Central memory CD8-positive, alpha-beta T cell (primary cell): ENCODE results near the gene CFI.

Source experiments
- ATAC-seq: fragments of 150-1000 bp; cut with Tn5 transposase; replicated peaks from 2 replicates; pipeline ENCODE4 v1.10.0; 2022; ENCODE audit warnings: mild to moderate bottlenecking, moderate FRiP score, moderate number of reproducible peaks; ENCODE audit not compliant: poor library complexity, severe bottlenecking; ENCODE audit errors: extremely low read depth
- DNase-seq, 2 donors: peaks; one replicate each; pipeline ENCODE4 v3.0.0; 2021; ENCODE audit warnings: low spot score in 2 of 2
- H3K27ac Mint-ChIP-seq: one replicate; pipeline ENCODE4 v1.8.0; 2022; ENCODE audit warnings: low read depth, mild to moderate bottlenecking, moderate library complexity, mixed read lengths
- H3K27me3 Mint-ChIP-seq: one replicate; pipeline ENCODE4 v1.8.0; 2022; ENCODE audit warnings: mixed read lengths
- H3K36me3 Mint-ChIP-seq: one replicate; pipeline ENCODE4 v1.8.0; 2022; ENCODE audit warnings: mild to moderate bottlenecking, moderate library complexity, mixed read lengths; ENCODE audit not compliant: insufficient read depth
- H3K4me1 Mint-ChIP-seq: one replicate; pipeline ENCODE4 v1.8.0; 2022; ENCODE audit warnings: mixed read lengths
- H3K4me3 Mint-ChIP-seq: one replicate; pipeline ENCODE4 v1.8.0; 2022; ENCODE audit warnings: mild to moderate bottlenecking, moderate library complexity, mixed read lengths
- H3K9me3 Mint-ChIP-seq: one replicate; pipeline ENCODE4 v1.8.0; 2022; ENCODE audit warnings: mixed read lengths

Gene CFI

GRCh38 chr4:109764789-109765402, 36.9 kb downstream of the CFI start:
- Mint-ChIP-seq H3K27me3 (peaks cover 51% of the 10 kb centered on the region), H3K4me3 (no peak overlapping the region), H3K4me1 (no peaks in the 10 kb centered on the region), H3K9me3 (no peaks in the 10 kb centered on the region), H3K36me3 (no peaks in the 10 kb centered on the region), H3K27ac (no peak overlapping the region)
- no peak for DNase-seq
- no peak for ATAC-seq

- H3K36me3 Mint-ChIP-seq, result no peaks in the 10 kb centered on the region
- H3K27me3 Mint-ChIP-seq, result peaks cover 46% of the 10 kb centered on the region
- H3K4me1 Mint-ChIP-seq, result no peaks in the 10 kb centered on the region
- no peak overlapping the region for H3K27ac Mint-ChIP-seq
- H3K4me3 Mint-ChIP-seq, result no peak overlapping the region
- no peak for DNase-seq
- H3K9me3 Mint-ChIP-seq, result no peaks in the 10 kb centered on the region
- no peak for ATAC-seq
Observed at GRCh38 chr4:109764376-109764775, 37.4 kb downstream of the CFI start.

DNA sequence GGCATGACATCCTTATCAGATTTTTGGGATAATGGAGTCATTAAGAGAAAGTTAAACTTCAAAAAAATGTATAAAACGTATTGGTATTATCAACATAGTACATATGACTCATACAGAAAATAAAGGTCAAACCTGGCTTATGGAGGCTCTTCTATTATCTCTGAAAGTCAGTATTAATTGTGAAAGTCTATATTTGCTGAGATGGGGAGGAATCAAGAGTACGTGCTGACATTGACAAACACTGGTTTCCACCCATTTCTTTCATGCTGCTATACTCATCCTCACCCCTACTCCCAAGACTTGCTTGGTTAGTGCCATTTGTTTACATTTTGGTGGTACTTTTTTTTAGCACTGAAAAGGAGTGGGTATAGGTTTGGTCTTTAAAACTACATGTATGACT, 41.1 kb downstream of the CFI start:
- DNase-seq (no peak), ATAC-seq (no peak)
- Mint-ChIP-seq H3K4me1 (no peaks in the 10 kb centered on the region), H3K27me3 (peaks cover 33% of the 10 kb centered on the region), H3K36me3 (no peaks in the 10 kb centered on the region), H3K9me3 (no peaks in the 10 kb centered on the region), H3K27ac (no peak overlapping the region), H3K4me3 (no peak overlapping the region)

DNA sequence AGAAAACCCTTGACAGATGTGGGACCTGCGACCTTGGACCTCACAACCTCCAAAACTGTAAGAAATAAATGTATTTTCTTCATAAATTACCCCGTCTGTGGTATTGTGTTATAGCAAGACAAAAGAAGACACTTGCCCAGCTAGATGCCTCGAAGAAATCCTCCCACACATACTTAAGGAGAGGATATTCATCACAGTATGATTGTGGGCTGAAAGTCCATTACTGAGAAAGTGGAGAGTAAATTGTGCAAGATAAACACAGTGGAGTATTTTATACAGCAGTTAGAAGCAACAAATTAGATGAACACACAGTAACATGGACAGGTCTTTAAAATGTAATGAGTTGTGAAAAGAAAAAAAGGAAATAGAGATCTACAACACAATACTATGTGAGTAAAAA, 46.1 kb downstream of the CFI start:
- Mint-ChIP-seq H3K4me1 (no peaks in the 10 kb centered on the region), H3K27ac (no peak overlapping the region), H3K27me3 (no peaks in the 10 kb centered on the region), H3K36me3 (no peaks in the 10 kb centered on the region), H3K9me3 (no peaks in the 10 kb centered on the region), H3K4me3 (no peak overlapping the region)
- ATAC-seq (no peak), DNase-seq (no peak)

DNA sequence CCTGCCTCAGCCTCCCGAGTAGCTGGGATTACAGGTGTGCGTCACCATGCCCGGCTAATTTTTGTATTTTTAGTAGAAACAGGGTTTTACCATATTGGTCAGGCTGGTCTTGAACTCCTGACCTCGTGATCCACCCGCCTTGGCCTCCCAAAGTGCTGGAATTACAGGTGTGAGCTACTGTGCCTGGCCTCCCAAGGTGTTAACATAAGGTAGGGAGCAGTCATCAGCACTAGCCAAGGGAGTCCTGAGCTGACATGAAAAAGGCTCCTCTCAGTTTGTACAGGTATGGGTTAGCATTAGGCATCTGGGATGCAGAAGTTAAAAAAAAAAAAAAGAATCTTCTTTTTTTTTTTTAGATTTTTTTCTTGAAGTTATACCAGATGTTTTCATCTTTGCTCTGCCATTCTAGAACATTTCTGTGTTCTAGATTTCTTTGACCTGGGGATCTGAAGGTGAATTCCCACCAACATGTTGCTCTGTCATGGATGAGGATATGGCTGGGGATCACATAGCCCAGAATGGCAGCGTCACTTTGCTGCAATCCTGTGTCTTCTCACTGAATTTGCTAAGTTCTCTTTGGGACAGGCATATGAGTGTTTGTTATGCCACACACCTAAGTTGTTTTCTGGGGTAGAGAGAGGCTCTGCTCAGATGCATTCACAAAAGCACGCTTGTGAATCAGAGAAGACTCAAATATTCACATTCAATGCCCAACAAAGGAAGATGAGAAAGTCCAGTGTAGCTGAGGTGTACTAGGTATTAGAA, 47.5 kb downstream of the CFI start:
- DNase-seq, result no peak
- ATAC-seq, result peak; percentile 43
- no peaks in the 10 kb centered on the region for H3K4me1 Mint-ChIP-seq
- H3K9me3 Mint-ChIP-seq, result no peaks in the 10 kb centered on the region
- no peaks in the 10 kb centered on the region for H3K27me3 Mint-ChIP-seq
- H3K27ac Mint-ChIP-seq, result no peak overlapping the region
- H3K36me3 Mint-ChIP-seq, result no peaks in the 10 kb centered on the region
- no peak overlapping the region for H3K4me3 Mint-ChIP-seq

DNA sequence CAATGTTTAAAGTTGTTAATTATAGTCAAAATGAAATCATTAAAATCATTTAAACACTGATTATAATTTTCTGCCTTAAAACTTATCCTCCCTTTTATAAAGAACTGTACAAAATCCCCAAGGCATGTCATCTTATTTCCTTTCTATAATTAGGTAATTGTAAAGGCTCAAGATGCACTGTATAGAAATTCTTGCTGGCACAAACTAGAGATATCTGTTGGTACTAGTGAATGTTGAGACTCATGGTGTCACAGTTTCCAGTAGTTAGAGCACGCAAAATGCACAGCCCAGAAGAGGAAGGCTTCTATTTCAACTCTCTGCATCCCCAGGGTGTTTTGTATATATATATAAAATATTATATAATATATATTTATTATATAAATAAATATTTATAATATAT, 49.3 kb downstream of the CFI start:
- DNase-seq (no peak), ATAC-seq (no peak)
- Mint-ChIP-seq H3K36me3 (no peaks in the 10 kb centered on the region), H3K27me3 (no peaks in the 10 kb centered on the region), H3K4me3 (no peak overlapping the region), H3K27ac (no peak overlapping the region), H3K4me1 (no peaks in the 10 kb centered on the region), H3K9me3 (no peaks in the 10 kb centered on the region)

DNA sequence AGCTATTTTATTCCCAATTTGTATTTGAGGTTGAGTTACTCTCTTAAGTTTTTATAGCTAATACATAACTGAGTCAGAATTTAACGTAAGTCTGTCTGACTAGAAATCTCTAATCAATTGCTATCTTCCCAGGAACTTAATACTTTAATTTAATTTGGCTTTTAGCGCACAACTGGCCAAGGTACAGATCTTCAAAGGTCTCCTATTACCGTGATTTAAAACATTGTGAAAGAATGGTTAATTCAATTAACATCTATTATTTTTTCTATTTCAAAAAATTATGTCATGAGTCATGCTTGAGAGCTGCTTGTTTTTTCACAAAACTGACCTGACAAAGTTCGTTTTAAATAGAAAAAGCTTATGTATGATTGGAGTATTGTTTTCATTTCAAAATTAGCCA, 49.9 kb downstream of the CFI start:
- no peaks in the 10 kb centered on the region for H3K27me3 Mint-ChIP-seq
- no peaks in the 10 kb centered on the region for H3K9me3 Mint-ChIP-seq
- no peak overlapping the region for H3K4me3 Mint-ChIP-seq
- no peaks in the 10 kb centered on the region for H3K36me3 Mint-ChIP-seq
- no peak for ATAC-seq
- H3K4me1 Mint-ChIP-seq, result no peaks in the 10 kb centered on the region
- no peak overlapping the region for H3K27ac Mint-ChIP-seq
- no peak for DNase-seq

- no peak for DNase-seq
- H3K4me3 Mint-ChIP-seq, result no peak overlapping the region
- no peaks in the 10 kb centered on the region for H3K27me3 Mint-ChIP-seq
- no peak for ATAC-seq
- no peaks in the 10 kb centered on the region for H3K4me1 Mint-ChIP-seq
- no peaks in the 10 kb centered on the region for H3K36me3 Mint-ChIP-seq
- H3K27ac Mint-ChIP-seq, result no peak overlapping the region
- H3K9me3 Mint-ChIP-seq, result no peaks in the 10 kb centered on the region
Observed at GRCh38 chr4:109750652-109751244, 51.1 kb downstream of the CFI start.

DNA sequence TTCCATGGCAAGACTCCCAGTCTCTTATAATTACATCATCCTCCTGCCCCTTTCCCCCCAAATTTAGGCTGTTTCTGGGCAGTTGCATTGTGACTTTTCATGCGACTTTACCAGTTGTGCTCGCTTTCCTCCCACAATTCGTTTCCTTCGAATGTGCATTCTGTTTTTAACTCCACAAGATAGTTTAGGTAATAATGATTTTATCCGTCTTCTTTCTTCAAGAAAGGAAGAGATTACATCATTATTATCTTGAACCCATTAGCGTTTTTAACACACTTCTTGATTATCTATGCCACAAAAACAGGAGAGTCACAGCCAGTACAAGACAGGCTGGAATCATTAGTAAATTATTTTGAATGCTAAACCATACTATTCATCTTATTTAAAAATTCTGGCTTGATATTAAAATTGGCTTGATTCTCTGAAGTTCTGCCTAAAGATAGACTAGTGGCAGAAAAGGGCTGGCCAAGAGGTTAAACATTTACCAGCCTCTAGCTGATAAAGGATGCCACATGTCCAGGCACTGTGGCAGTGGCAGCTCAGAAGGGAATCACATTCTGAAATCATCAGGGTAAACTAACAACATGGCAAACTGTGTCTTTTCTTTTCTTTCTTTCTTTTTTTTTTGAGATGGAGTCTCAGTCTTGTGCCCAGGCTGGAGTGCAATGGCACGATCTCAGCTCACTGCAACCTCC, 52.3 kb downstream of the CFI start:
- no peak for ATAC-seq
- Mint-ChIP-seq H3K4me1 (no peaks in the 10 kb centered on the region), H3K27ac (no peak overlapping the region), H3K27me3 (no peaks in the 10 kb centered on the region), H3K36me3 (no peaks in the 10 kb centered on the region), H3K9me3 (no peaks in the 10 kb centered on the region), H3K4me3 (no peak overlapping the region)
- no peak for DNase-seq

GRCh38 chr4:109748114-109748513, 53.7 kb downstream of the CFI start:
- H3K27ac Mint-ChIP-seq, result no peak overlapping the region
- H3K9me3 Mint-ChIP-seq, result no peaks in the 10 kb centered on the region
- no peak overlapping the region for H3K4me3 Mint-ChIP-seq
- ATAC-seq, result no peak
- H3K36me3 Mint-ChIP-seq, result no peaks in the 10 kb centered on the region
- H3K4me1 Mint-ChIP-seq, result no peaks in the 10 kb centered on the region
- no peak for DNase-seq
- no peaks in the 10 kb centered on the region for H3K27me3 Mint-ChIP-seq

DNA sequence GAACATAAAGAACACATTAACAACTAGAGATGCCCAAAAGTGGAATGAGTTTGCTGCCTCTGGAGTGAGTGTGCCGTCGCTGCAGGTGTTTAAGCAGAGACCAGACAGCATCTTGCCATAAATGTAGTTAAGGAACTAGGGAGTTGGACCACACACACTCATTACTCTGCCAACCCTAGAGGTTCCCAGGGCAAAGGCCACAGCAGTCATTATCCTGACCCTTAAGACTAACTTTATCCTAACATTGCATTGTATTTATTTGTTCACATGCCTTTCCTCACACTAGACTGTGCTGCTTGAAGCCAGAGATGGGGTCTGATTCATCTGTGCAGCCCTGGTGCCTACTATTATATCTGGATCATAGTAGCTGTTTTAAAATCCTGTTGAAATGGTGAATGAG, 55.1 kb downstream of the CFI start:
- ATAC-seq (no peak), DNase-seq (no peak)
- H3K4me1 Mint-ChIP-seq, result no peaks in the 10 kb centered on the region
- H3K9me3 Mint-ChIP-seq, result no peaks in the 10 kb centered on the region
- no peaks in the 10 kb centered on the region for H3K27me3 Mint-ChIP-seq
- H3K4me3 Mint-ChIP-seq, result no peak overlapping the region
- H3K36me3 Mint-ChIP-seq, result no peaks in the 10 kb centered on the region
- H3K27ac Mint-ChIP-seq, result no peak overlapping the region

DNA sequence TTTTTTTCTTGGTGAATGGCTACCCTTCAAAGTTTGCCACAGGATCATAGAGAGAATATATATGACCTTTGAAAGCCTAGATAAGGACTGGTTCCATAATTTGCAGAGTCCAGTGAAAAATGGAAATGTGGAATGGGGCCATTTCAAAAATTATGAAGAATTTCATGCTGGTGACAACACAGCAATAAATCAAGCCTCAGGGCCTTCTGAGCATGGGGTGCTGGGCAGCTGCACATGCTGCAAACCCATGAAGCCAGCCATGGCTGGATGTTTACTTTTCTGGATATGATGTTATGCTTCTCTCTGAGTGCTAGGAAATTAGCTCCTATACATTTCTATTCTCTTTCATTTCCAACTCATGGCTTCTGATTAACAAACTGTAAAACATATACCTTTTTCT, 56.0 kb downstream of the CFI start:
- H3K9me3 Mint-ChIP-seq, result no peaks in the 10 kb centered on the region
- ATAC-seq (no peak), DNase-seq (no peak)
- H3K4me3 Mint-ChIP-seq, result no peak overlapping the region
- H3K27me3 Mint-ChIP-seq, result no peaks in the 10 kb centered on the region
- no peaks in the 10 kb centered on the region for H3K36me3 Mint-ChIP-seq
- no peaks in the 10 kb centered on the region for H3K4me1 Mint-ChIP-seq
- no peak overlapping the region for H3K27ac Mint-ChIP-seq

DNA sequence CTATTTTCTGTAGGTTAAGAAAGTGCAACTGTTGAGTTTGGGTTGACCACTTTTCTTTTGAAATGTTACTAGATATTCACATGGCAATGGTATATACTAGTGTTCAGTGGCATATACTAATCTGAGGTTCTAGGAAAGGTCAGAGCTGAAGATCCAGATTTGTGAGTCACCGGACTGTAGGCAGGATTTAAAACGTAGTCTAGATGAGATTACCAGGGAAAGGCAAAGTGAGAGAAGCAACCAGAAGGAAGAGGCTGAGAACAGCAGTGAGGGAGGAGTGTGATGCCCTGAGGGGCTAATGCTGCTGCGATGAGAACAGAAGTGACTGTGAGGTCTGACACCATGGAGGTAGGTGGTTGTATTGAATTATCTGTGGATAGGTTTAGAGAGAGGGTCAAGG, 62.3 kb downstream of the CFI start:
- DNase-seq (no peak), ATAC-seq (no peak)

More for the DNA sequence above, 62.3 kb downstream of the CFI start:
- Mint-ChIP-seq H3K27ac (no peak overlapping the region), H3K27me3 (no peaks in the 10 kb centered on the region), H3K36me3 (no peaks in the 10 kb centered on the region), H3K4me1 (no peaks in the 10 kb centered on the region), H3K9me3 (no peaks in the 10 kb centered on the region), H3K4me3 (no peak overlapping the region)
